Activated CD4-positive, alpha-beta T cell treated with anti-CD3 and anti-CD28 coated beads, Interleukin-2, amount 50 U/mL, for 24 hours (primary cell): ENCODE results near the gene DAZL.

Experiments used
- DNase-seq, 2 donors: peaks; one replicate each; pipeline ENCODE4 v3.0.0-alpha.2; 2020; ENCODE audit warnings: low read depth in 1 of 2, low spot score in 1 of 2

DAZL gene

DNA sequence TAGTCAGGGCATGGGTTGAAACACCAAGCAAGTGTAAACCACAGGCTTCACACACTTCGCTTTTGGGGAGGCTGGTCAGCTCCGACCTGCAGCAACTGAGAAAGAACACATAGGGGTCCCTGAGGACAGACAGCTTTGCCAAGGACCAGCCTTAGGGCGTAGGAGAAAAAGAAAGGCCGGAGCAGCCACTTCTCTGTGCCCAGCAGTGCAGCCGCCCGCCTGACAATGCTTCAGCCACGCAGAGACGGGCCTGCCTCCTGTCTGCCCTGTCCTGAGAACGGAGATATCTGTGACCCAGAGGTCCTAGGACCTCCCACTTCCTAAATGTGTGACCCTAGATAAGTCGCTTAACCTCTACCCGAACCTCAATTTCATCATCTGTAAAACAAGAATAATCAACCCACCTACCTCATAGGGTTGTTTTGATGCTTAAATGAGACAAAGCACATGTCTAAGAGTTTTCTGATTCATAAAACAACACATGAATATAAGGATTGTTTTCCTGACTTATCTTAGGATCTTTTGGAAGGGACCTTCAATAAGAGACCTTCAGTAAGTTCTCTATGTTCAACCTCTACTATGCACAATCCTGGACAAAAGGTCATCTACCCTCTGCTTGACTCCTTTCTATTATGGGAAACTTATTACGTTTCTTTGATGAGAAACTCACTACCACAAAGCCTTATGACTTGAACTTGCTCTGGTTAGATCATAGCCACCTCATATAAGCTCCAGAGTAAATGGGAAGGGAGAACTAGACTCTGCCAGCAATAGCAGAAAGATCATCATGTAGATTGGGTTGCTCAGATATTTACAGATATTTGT lies 58.8 kb downstream of the DAZL start:
- no peak for DNase-seq

- DNase-seq: no peak
These were observed 59.6 kb downstream of the DAZL start for GRCh38 chr3:16545413-16546185.

GRCh38 chr3:16543242-16543864 lies 61.9 kb downstream of the DAZL start:
- DNase-seq: no peak

GRCh38 chr3:16538507-16538906 lies 66.7 kb downstream of the DAZL start:
- no peak for DNase-seq

GRCh38 chr3:16536996-16537395 lies 68.2 kb downstream of the DAZL start:
- DNase-seq: no peak
